Testis (tissue), 3 donors: Measurements from ENCODE around the gene HSF5. TPM values are rescaled to one million over a fixed set of nuclear protein-coding genes. Genes with fewer than 3 reads are reported as not detected.

Experiments
- DNase-seq: peaks from one replicate; pipeline ENCODE4 v3.0.0-alpha.2; 2019
- H3K27ac ChIP-seq, 2 donors: fragments of 200-600 bp; sonication (generic); one replicate each; pipeline ENCODE4 v1.5.1; 2019
- H3K27me3 ChIP-seq: fragments of 200-600 bp; sonication (generic); one replicate; pipeline ENCODE4 v1.5.1; 2019
- H3K36me3 ChIP-seq: fragments of 200-600 bp; sonication (generic); one replicate; pipeline ENCODE4 v1.5.1; 2017; ENCODE audit warnings: low read depth; ENCODE audit errors: missing control alignments
- H3K4me1 ChIP-seq: fragments of 200-600 bp; sonication (generic); one replicate; pipeline ENCODE4 v1.5.1; 2019
- H3K4me3 ChIP-seq, 2 donors: fragments of 200-600 bp; sonication (generic); one replicate each; pipeline ENCODE4 v1.5.1; 2017 to 2019
- H3K9me3 ChIP-seq: fragments of 200-600 bp; sonication (generic); one replicate; pipeline ENCODE4 v1.5.1; 2017
- CTCF ChIP-seq, 3 experiments: fragments of 450-650 bp in 2 of 3; fragments of 200-600 bp in 1 of 3; sonication (generic) in 1 of 3; IDR thresholded peaks; one replicate each; pipeline ENCODE4 v1.5.1; 2016 to 2019; ENCODE audit warnings: antibody characterized with exemption in 3 of 3, mild to moderate bottlenecking in 2 of 3, moderate library complexity in 1 of 3
- POLR2A ChIP-seq: fragments of 450-650 bp; IDR thresholded peaks from one replicate; pipeline ENCODE4 v1.6.1; 2017; ENCODE audit warnings: antibody characterized with exemption, mild to moderate bottlenecking, moderate library complexity
- WGBS, 2 donors: methylation state at CpG; one replicate each; pipeline ENCODE4 v1.1.5; 2018; 5-methylcytosine and 5-hydroxymethylcytosine counted together
- intact Hi-C: fragments of 100-400 bp; cut with DNase I; formaldehyde crosslinking; loops from one replicate; pipeline ENCODE4 v1.15.1; 2023; ENCODE audit warnings: low total_unique reads
- polyA plus RNA-seq: library from polyadenylated mRNA; stranded (reverse); fragments of 350-450 nt; fragmentation: Illumina TruSeq; extraction: RNeasy Lipid Tissue Mini Kit (QIAGEN cat#74804); gene quantifications from one replicate; pipeline ENCODE4 v1.2.3, GENCODE V29; 2014; ENCODE audit warnings: low read depth, low replicate concordance; ENCODE audit not compliant: insufficient read depth
- total RNA-seq, 2 donors: library from RNA; depleted of rRNA; stranded (reverse); fragments of >200 nt; gene quantifications; one replicate each; pipeline ENCODE4 v1.2.3, GENCODE V29; 2016

The HSF5 gene
- total and polyA plus RNA-seq, 3 donors from 2014 or later: 40.0 to 119 (median 57.8) TPM

DNA sequence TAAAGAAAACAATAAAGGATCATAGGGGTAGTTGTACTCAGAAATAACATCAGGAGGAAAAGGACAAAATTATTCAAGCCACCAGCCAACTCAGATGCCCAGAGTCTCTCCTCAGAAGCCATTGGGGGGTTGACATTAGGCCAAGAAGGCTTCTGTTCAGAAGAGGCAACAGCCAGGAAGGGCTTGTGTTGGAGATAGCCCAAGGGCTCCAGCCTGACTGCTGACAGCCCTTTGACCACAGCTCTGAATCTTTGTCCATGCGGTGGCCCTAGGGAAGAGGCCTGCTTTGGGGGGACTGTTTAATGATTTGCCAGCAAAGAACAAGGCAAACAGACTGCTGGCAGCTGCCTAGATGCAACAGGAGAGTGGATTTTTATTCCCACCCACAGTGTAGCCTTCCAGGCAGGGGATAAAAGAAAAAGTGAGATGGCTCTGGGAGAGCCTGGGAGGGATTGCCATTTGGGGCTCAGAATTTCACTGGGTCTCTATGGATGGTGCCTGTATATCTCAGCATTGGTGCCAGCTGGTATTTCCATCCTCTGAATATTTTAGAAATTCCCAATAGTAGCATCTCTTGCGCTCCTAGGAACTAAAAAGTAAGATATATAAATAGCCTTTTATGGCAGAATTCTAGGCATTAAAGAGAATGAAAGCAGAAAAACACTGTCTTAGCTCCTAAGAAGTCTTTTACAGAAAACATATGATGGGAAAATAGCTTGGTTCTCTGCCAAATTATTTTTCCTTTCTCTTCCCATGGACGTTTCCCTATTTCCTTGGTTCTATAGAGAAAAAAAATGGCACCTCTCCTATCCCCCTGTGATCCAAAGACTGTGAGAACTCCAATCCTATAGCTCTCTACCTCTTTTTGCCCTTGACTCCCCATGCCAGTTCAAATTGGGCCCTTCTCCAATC, 106.8 kb downstream of the HSF5 start:
- no peaks in the 10 kb centered on the region for H3K27me3 ChIP-seq
- TF ChIP-seq CTCF (IDR thresholded peaks at IDR 0.05) (no peak), POLR2A (no peak)
- H3K36me3 ChIP-seq: no peaks in the 10 kb centered on the region
- intact Hi-C loops: no loop called here
- DNase-seq: no peak
- WGBS, 2 donors: 76 to 80% methylated on average over 3 of the region's 3 CpGs
- no peaks in the 10 kb centered on the region for H3K9me3 ChIP-seq
- H3K4me1 ChIP-seq: peaks cover 4% of the 10 kb centered on the region
- H3K27ac ChIP-seq: no peak overlapping the region
- no peak overlapping the region for H3K4me3 ChIP-seq

- no peak for TF ChIP-seq POLR2A
- TF ChIP-seq CTCF (IDR thresholded peaks at IDR 0.05): no peak
- Histone ChIP-seq H3K9me3 (no peaks in the 10 kb centered on the region), H3K4me1 (peaks cover 4% of the 10 kb centered on the region), H3K27me3 (no peaks in the 10 kb centered on the region), H3K27ac (no peak overlapping the region), H3K36me3 (no peaks in the 10 kb centered on the region), H3K4me3 (no peak overlapping the region)
- no peak for DNase-seq
- 96 to 97% methylated on average over 5 of the region's 5 CpGs for WGBS, 2 donors
- intact Hi-C loops: no loop called here
Observed at GRCh38 chr17:58380207-58381123, 107.7 kb downstream of the HSF5 start.

GRCh38 chr17:58379511-58379824, 108.7 kb downstream of the HSF5 start:
- no peak for TF ChIP-seq POLR2A
- no peak for TF ChIP-seq CTCF (IDR thresholded peaks at IDR 0.05)
- Histone ChIP-seq H3K4me1 (peaks cover 4% of the 10 kb centered on the region), H3K4me3 (no peak overlapping the region), H3K36me3 (no peaks in the 10 kb centered on the region), H3K9me3 (no peaks in the 10 kb centered on the region), H3K27me3 (no peaks in the 10 kb centered on the region), H3K27ac (no peak overlapping the region)
- DNase-seq: no peak
- WGBS, 2 donors: 83 to 86% methylated on average over 3 of the region's 3 CpGs
- intact Hi-C loops: no loop called here

DNA sequence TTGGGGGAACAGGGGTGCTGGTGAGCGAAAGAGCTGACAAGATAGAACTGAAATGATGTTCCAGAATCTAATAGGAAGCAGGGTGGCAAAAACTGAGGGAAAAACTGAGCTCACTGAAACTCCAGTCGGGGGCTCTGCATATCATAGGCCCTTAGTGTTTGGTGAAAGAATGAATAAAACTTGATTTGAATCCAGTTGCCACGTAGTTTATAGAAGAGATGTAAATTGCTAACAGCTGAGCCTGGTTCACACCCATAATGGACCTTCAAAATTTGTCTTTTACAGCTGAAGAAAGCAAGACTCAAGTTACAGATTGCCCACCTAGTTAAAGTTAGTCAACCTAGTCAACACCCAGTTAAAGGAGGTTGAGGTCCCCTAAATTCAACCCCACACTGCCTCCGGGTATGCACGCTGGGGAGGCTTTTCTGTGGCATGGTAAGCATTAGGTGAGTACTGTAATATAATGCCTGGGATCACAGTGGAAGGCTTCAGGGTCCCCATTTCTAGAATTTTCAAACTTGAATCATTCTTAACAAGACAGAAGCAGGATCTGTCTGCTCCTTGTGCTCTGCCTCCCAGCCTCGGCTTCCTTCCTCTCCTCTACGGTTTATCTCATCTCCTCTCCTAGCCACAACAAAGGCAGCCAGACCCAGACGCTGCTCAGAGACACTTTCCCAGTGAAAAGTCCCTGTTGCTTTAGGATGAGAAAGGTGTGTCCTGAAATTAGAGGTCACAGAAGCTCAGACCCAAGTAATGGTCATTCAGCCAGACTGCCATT, 109.3 kb downstream of the HSF5 start:
- intact Hi-C loops: no loop called here
- DNase-seq: no peak
- H3K27me3 ChIP-seq: no peaks in the 10 kb centered on the region
- no peaks in the 10 kb centered on the region for H3K9me3 ChIP-seq
- no peaks in the 10 kb centered on the region for H3K36me3 ChIP-seq
- no peak overlapping the region for H3K4me3 ChIP-seq
- no peak for TF ChIP-seq CTCF (IDR thresholded peaks at IDR 0.05)
- no peak for TF ChIP-seq POLR2A
- H3K4me1 ChIP-seq: peaks cover 4% of the 10 kb centered on the region
- WGBS, 2 donors: 68 to 74% methylated on average over 8 of the region's 8 CpGs
- H3K27ac ChIP-seq: no peak overlapping the region
